ENCODE results near the gene DLG2. TPM values are rescaled to one million over a fixed set of nuclear protein-coding genes. Genes with fewer than 3 reads are reported as not detected.

The DLG2 gene
- total and polyA plus RNA-seq, 2 donors, result 3.4 to 42.4 TPM

DNA sequence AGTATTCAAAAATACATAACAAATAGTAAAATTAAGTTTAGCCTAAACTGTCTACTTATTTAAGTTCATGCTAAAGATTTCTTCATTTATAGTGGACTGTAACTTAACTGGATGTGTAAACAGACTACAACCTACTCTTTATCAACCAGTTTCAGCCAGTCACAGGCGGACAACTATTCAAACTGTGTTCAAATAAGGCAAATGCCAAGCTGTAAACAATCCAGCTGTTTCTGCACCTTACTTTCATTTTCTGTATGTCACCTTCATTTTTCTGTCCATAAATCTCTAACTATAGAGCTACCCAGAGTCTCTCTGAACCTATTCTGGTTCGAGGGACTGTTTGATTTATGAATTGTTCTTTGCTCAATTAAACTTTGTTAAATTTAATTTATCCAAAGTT is 992.8 kb downstream of the DLG2 start:
- Histone ChIP-seq H3K4me3 (ENCODE audit: low read depth, low read length) (no peak overlapping the region), H3K27ac (ENCODE audit: low read depth) (no peak overlapping the region), H3K36me3 (ENCODE audit: insufficient read depth) (no peaks in the 10 kb centered on the region), H3K4me1 (ENCODE audit: insufficient read depth) (no peaks in the 10 kb centered on the region)
- 79% methylated on average over 2 of the region's 2 CpGs for WGBS
- no peak for DNase-seq (ENCODE audit: extremely low spot score)

DNA sequence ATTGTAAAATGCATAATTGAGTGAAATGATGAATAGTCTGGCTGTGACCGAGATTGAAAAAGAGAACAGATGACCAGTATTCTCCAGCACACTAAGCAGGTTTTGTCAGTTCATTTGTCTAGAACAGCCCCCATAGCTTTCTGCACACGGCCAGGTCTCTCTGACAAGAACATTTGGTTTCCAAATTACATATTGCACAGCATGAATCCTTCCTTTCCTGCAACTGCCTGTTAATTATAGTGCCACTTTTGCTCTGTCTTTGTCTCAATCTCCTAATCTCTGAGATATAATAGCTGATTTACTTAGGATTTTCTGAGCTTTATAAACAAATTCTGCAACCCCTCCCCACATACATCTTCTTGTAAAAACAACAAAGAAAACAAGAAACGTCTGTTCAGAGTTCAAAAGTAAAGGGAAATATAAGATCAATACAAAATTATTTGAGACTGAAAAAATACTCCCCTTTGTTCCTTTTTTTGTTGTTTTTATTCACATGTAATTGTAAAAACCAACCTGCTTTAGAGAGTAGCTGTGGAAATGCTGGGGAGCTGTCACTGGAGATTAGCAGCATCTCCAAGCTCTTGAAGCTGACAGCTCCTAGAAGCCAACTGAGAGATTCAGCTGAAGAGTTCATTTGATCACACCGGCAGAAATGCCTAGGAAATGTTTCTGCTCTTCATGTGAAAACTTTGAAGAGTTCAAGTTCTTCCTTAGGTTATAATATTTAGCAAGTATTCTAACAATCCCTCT is 998.1 kb downstream of the DLG2 start:
- no peaks in the 10 kb centered on the region for H3K36me3 ChIP-seq (ENCODE audit: insufficient read depth)
- H3K27ac ChIP-seq (ENCODE audit: low read depth), result no peak overlapping the region
- WGBS, result 54% methylated on average over 4 of the region's 4 CpGs
- no peak for DNase-seq (ENCODE audit: extremely low spot score)
- no peaks in the 10 kb centered on the region for H3K4me1 ChIP-seq (ENCODE audit: insufficient read depth)
- no peak overlapping the region for H3K4me3 ChIP-seq (ENCODE audit: low read depth, low read length)

DNA sequence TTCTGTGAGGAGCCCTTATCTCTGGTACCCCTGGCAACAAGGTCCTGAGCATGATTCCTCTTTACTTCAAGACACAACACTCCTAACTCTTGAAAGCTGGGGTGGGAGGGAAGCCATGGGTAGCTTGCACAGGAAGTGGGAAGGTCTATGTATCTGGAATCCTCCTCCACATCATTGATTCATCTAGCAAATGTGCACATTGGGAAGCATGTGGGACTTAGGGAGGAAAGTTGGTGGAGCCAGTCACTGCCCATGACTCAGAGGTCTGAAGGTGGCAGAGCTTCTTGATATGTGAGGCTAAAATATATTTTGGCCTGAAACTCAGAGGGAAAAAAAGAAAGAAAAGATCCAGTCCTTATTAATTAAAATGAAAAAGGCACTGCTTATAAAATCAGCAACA is 1000.9 kb downstream of the DLG2 start:
- no peak overlapping the region for H3K4me3 ChIP-seq (ENCODE audit: low read depth, low read length)
- H3K27ac ChIP-seq (ENCODE audit: low read depth), result no peak overlapping the region
- no peaks in the 10 kb centered on the region for H3K4me1 ChIP-seq (ENCODE audit: insufficient read depth)
- no peaks in the 10 kb centered on the region for H3K36me3 ChIP-seq (ENCODE audit: insufficient read depth)
- DNase-seq (ENCODE audit: extremely low spot score), result no peak

DNA sequence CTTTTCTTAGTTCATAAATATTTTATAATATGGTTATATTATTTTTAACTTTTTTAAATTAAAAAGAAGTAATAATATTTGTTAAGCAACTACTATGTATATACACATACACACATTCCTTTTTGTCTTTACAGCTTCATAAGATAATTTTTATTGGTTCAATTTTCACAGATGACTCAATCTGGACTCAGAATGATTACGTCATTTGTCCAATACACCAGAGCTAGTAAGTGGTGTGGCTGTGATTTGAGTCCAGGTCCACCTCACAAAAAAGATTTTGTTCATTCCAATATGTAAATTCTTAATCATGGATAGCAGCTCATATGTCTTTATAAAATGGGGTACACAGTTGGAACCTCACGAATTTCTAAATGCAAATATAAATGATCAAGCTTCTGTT is 1014.5 kb downstream of the DLG2 start:
- DNase-seq (ENCODE audit: extremely low spot score), result no peak
- WGBS, result 90% methylated on average over 2 of the region's 2 CpGs
- Histone ChIP-seq H3K27ac (ENCODE audit: low read depth) (no peak overlapping the region), H3K36me3 (ENCODE audit: insufficient read depth) (no peaks in the 10 kb centered on the region), H3K4me1 (ENCODE audit: insufficient read depth) (no peaks in the 10 kb centered on the region), H3K4me3 (ENCODE audit: low read depth, low read length) (no peak overlapping the region)

DNA sequence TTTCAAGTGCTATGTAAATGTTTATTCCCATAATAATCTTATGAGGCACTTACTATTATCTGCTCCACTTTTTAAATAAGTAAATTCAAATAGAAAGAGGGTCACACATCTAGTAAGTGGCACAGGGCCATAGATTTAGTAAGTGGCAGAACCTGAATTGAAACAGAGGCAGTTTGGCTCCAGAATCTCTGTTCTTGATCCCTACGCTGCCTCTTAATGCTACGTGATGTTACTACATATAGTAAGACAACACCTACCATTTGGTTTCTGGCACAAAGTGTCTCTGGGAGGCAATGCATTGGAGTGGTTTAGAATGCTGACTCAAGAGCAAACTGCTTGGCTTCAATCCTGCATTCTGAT is 1018.3 kb downstream of the DLG2 start:
- no peak for DNase-seq (ENCODE audit: extremely low spot score)
- H3K4me1 ChIP-seq (ENCODE audit: insufficient read depth), result no peaks in the 10 kb centered on the region
- H3K27ac ChIP-seq (ENCODE audit: low read depth), result no peak overlapping the region
- no peak overlapping the region for H3K4me3 ChIP-seq (ENCODE audit: low read depth, low read length)
- 62% methylated on average over 2 of the region's 2 CpGs for WGBS
- H3K36me3 ChIP-seq (ENCODE audit: insufficient read depth), result no peaks in the 10 kb centered on the region

DNA sequence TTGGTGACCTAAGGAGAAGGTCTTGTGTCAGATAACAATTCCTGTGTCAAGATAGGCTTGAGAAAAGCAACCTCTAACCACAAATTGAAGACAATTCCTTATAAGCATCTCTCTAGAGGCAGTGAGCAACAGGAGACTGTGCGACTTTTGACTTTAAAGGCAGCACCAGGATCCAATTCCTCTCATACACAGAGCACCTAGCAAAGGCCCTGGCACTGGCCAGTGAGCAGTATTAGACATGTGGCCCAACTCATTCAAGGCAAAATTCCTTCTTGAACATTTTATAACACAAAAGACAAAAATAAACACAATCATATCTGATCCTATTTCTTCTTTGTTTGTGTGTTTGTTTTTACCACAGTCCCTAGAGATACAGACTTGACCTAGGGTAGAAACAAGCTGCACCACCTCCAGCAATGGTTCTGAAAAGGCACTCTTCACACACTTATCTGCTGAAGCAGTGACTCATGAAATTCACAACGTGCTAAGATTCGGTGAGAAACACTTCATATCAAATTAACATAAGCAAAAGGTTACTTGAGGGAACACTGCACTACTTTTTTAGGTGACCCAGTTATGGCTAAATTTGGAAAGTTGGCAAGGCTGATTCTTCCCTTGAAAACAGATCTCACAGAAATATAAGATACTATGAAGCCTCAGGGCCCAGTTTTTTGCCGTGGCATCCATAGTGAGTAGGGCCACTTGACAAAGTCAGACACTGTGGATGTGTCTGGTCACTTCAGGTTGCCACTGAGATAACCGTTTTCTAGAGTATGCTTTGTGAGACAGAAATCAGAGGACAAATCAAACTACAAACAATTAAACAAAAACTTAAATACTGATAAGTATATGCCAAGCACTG is 1018.9 kb downstream of the DLG2 start:
- Histone ChIP-seq H3K4me3 (ENCODE audit: low read depth, low read length) (no peak overlapping the region), H3K27ac (ENCODE audit: low read depth) (no peak overlapping the region), H3K4me1 (ENCODE audit: insufficient read depth) (no peaks in the 10 kb centered on the region), H3K36me3 (ENCODE audit: insufficient read depth) (no peaks in the 10 kb centered on the region)
- 49% methylated on average over 5 of the region's 5 CpGs for WGBS
- DNase-seq (ENCODE audit: extremely low spot score), result no peak

DNA sequence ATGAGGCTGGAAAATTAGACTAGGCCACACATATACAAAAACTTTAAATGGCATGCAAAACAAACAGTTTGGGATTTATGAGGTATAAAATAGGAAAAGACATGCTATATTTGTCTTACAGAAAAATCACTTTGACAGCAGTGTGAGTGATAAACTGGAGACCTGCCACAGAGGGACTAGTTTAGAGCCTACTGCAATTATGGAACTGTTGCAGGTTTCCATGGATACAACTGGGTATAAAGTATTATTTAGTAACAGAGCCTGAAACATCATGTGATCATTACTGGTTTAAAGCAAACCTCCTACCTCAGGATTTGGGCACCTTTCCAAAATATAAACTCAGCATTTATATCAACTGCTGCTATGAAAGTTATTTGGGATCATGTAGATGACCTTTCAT is 1032.5 kb downstream of the DLG2 start:
- H3K36me3 ChIP-seq (ENCODE audit: insufficient read depth), result no peaks in the 10 kb centered on the region
- no peak overlapping the region for H3K4me3 ChIP-seq (ENCODE audit: low read depth, low read length)
- no peaks in the 10 kb centered on the region for H3K4me1 ChIP-seq (ENCODE audit: insufficient read depth)
- DNase-seq (ENCODE audit: extremely low spot score), result no peak
- H3K27ac ChIP-seq (ENCODE audit: low read depth), result no peak overlapping the region

DNA sequence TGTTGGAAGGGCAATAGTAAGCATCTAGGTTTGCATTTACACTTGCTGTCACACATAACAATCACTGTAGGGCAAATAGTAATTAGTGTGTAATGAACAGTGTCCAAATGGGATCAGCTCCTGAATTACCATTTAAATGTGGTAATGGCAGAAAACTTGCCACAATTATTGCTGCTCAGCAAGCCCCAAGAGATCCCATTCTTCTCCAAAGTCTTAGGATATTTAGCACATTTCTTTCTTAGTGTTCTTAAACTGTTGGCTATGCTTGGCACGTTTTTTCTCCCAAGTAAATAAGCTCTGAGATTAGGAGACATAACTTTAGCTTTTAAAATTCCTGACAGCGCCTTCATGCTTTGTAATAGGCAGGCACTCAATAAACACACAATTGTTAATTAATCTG is 1037.0 kb downstream of the DLG2 start:
- Histone ChIP-seq H3K4me3 (ENCODE audit: low read depth, low read length) (no peak overlapping the region), H3K36me3 (ENCODE audit: insufficient read depth) (no peaks in the 10 kb centered on the region), H3K4me1 (ENCODE audit: insufficient read depth) (no peaks in the 10 kb centered on the region), H3K27ac (ENCODE audit: low read depth) (no peak overlapping the region)
- 47% methylated on average over 2 of the region's 2 CpGs for WGBS
- DNase-seq (ENCODE audit: extremely low spot score), result no peak

DNA sequence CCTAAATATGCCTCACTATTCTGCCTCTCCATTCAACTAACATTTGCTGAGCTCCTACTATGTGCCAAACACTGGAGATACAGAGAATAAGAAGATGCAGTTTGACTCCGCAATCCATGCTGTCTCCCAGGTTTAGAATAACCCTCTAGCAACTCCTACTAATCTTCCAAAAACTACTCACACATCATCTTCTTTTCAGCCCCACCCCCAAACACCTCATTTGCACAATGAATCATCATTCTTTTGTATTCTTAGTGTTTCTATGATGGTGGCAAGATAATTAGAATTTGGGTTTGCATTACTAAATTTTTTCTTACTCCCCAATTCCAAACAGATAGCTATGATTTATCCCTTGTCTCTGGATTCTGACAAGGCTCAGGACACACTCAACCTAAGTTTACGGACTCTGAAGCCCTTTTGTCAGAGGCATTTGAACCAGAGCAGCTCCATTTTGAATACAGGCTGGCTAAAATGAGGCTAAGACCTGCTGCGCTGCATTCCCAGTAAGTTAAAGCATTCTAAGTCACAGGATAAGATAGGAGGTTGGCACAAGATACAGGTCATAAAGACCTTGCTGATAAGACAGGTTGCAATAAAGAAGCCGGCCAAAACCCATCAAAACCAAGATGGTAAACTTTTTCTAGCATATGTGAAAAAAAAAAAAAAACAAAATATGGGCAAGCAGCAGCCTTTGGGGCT is 1038.9 kb downstream of the DLG2 start:
- H3K4me1 ChIP-seq (ENCODE audit: insufficient read depth), result no peaks in the 10 kb centered on the region
- H3K27ac ChIP-seq (ENCODE audit: low read depth), result no peak overlapping the region
- WGBS, result 64% methylated on average over 4 of the region's 4 CpGs
- DNase-seq (ENCODE audit: extremely low spot score), result no peak
- H3K4me3 ChIP-seq (ENCODE audit: low read depth, low read length), result no peak overlapping the region
- H3K36me3 ChIP-seq (ENCODE audit: insufficient read depth), result no peaks in the 10 kb centered on the region

DNA sequence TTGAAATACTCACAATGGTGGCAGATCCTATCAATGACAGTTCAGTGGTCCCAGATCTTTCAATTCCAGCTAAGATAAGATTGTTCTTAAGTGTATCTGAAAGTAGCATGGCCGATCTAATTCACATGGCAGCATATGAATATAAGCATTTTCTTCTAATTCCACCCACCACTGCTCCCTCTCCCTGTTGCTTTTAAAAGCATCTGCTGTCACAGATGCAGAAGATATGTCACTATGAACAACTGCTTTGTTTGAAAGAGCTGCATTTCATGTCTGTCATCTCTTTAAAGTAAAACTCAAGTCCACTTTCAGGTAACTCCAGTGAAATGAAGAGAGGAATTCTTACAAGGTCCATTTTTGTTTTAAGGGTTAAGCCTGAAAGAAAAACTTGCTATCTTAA is 1044.0 kb downstream of the DLG2 start:
- Histone ChIP-seq H3K27ac (ENCODE audit: low read depth) (no peak overlapping the region), H3K36me3 (ENCODE audit: insufficient read depth) (no peaks in the 10 kb centered on the region), H3K4me1 (ENCODE audit: insufficient read depth) (no peaks in the 10 kb centered on the region), H3K4me3 (ENCODE audit: low read depth, low read length) (no peak overlapping the region)
- no peak for DNase-seq (ENCODE audit: extremely low spot score)
- WGBS, result 82% methylated on average over 1 of the region's 1 CpG

DNA sequence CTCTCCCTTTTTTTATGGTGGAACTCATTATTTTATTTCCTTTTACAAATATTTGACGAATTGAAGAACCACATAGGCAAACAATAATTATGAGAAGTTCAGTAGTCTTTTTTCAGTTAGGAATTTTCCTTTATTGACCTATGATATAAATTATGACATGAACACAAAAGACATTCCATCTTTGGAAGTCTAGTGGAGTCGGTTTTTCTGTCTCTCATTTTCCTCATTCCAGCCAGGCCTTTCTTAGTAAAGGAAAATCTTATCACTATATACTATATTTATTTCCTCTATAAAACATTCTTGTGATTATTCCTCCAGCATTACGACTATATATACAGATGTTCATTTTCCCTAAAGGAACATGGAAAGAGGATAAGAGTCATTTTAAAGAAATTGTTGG is 1046.1 kb downstream of the DLG2 start:
- 35% methylated on average over 3 of the region's 3 CpGs for WGBS
- H3K36me3 ChIP-seq (ENCODE audit: insufficient read depth), result no peaks in the 10 kb centered on the region
- no peak for DNase-seq (ENCODE audit: extremely low spot score)
- H3K4me1 ChIP-seq (ENCODE audit: insufficient read depth), result no peaks in the 10 kb centered on the region
- no peak overlapping the region for H3K27ac ChIP-seq (ENCODE audit: low read depth)
- no peak overlapping the region for H3K4me3 ChIP-seq (ENCODE audit: low read depth, low read length)

DNA sequence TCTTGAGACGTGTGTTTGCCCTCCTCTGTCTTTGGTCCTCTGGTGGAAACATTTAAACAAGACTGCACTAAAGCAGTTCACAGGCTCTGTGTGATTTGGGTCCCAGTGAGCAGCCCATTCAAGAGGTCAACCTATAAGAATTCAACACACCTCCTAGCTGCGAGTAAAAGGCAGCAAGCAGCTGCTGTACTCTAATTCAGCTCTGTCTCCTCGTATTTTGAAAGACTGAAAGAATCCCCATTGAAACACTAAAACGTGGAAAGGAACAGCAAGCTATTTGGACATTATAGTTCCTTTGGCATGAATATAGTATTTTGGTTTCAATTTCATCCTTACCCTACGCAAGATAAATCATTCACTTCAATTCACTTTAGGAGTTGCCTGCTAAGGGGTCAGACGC is 1046.7 kb downstream of the DLG2 start:
- no peaks in the 10 kb centered on the region for H3K4me1 ChIP-seq (ENCODE audit: insufficient read depth)
- WGBS, result 55% methylated on average over 6 of the region's 6 CpGs
- H3K4me3 ChIP-seq (ENCODE audit: low read depth, low read length), result no peak overlapping the region
- DNase-seq (ENCODE audit: extremely low spot score), result no peak
- no peaks in the 10 kb centered on the region for H3K36me3 ChIP-seq (ENCODE audit: insufficient read depth)
- no peak overlapping the region for H3K27ac ChIP-seq (ENCODE audit: low read depth)

DNA sequence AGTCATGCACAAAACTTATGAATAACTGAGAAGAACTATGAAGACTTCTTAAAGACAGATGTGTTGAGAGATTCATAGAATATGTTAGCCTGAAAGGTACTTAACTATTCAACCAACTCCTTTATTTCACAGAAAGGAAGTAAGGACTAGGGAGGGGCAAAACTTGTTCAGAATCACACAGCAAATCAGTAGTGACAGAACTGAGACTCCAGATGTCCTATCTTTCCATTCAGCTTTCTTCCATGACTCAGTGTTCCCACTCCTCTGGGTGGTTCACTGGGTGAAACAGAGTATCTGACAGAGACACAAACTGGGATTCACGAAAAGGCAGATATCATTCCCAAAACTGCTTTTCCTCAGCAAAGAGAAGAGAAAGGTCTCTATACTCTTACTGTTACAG is 1053.3 kb downstream of the DLG2 start:
- no peak for DNase-seq (ENCODE audit: extremely low spot score)
- Histone ChIP-seq H3K4me3 (ENCODE audit: low read depth, low read length) (no peak overlapping the region), H3K36me3 (ENCODE audit: insufficient read depth) (no peaks in the 10 kb centered on the region), H3K27ac (ENCODE audit: low read depth) (no peak overlapping the region), H3K4me1 (ENCODE audit: insufficient read depth) (no peaks in the 10 kb centered on the region)
- 90% methylated on average over 1 of the region's 1 CpG for WGBS

DNA sequence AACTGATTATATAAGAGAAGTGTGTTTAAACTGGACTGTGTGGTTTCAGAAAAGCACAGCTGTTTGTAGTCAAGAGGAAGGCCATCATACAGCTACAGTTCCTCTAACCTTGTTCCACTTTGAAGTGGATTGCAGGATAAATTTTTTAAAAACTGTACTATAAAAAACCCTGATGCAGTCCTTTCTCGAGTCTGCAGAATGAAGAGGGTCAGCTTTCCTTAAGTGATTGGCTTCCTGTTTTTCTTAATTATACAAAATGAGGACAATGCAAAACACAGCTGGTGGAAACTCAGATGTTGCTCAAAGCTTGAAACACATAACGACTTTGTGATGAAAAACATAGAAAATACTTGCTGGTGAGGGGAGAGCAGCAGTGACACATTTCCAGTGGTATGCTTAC is 1060.5 kb downstream of the DLG2 start:
- H3K4me3 ChIP-seq (ENCODE audit: low read depth, low read length), result no peak overlapping the region
- no peak for DNase-seq (ENCODE audit: extremely low spot score)
- no peak overlapping the region for H3K27ac ChIP-seq (ENCODE audit: low read depth)
- 27% methylated on average over 2 of the region's 2 CpGs for WGBS
- H3K36me3 ChIP-seq (ENCODE audit: insufficient read depth), result no peaks in the 10 kb centered on the region
- H3K4me1 ChIP-seq (ENCODE audit: insufficient read depth), result no peaks in the 10 kb centered on the region
